K562 (cell line): ENCODE data around the gene ZNF433. TPM values are rescaled to one million over a fixed set of nuclear protein-coding genes. Genes with fewer than 3 reads are reported as not detected.

Experiments
- ATAC-seq: fragments of 200-7000 bp; cut with Tn5 transposase; 3 replicates; pipeline ENCODE4 v1.9.1; 2020; ENCODE audit warnings: moderate library complexity
- BruUV-seq: library from RNA; stranded (reverse); fragments of 400-500 nt; replicated peaks from 2 replicates; lab custom pipeline; 2021; lab: Mats Ljungman, UMichigan
- CTCF ChIA-PET: fragments of 300-600 bp; formaldehyde crosslinking; extraction: SDS; loops from one replicate; lab custom pipeline; 2021; ENCODE audit warnings: low intra/inter-chr PET ratio; lab: Yijun Ruan, JAX
- POLR2A ChIA-PET: fragments of 300-600, 350-650 bp; sonication (Branson Sonifier 250); formaldehyde crosslinking; extraction: SDS; loops from one replicate; lab custom pipeline; 2021; ENCODE audit warnings: antibody characterized with exemption, inconsistent platforms; lab: Yijun Ruan, JAX
- DNase-seq, 4 experiments: peaks; one replicate each; pipeline versions ENCODE4 v3.0.0 to v3.0.0-alpha.2; 2011 to 2018; ENCODE audit warnings: low spot score in 3 of 4, mixed read lengths in 3 of 4; ENCODE audit errors: extremely low read depth in 1 of 4
- FAIRE-seq: peaks from 2 replicates; lab custom pipeline; 2011; peaks lifted over from hg19 to GRCh38; lab: Jason Lieb, UNC
- H2AFZ ChIP-seq: 2 replicates; pipeline ENCODE4 v1.6.0; 2011; ENCODE audit warnings: low read depth, low read length, control low read depth, inconsistent platforms
- H3K27ac ChIP-seq: fragments of 200-600 bp; 3 replicates; pipeline ENCODE4 v1.8.0; 2011; ENCODE audit warnings: low read depth, mild to moderate bottlenecking, control low read depth, inconsistent platforms, low read length, moderate library complexity, mixed read lengths; ENCODE audit errors: extremely low read depth
- H3K27me3 ChIP-seq, 2 experiments: fragments of 300-600 bp in 1 of 2; 2 replicates in 1 of 2; 3 replicates in 1 of 2; pipeline versions ENCODE4 v1.6.0 to v1.8.0; 2011; ENCODE audit warnings: inconsistent platforms in 2 of 2, low read length in 2 of 2, mild to moderate bottlenecking in 1 of 2, mixed read lengths in 1 of 2, moderate library complexity in 1 of 2; ENCODE audit not compliant: control insufficient read depth in 2 of 2, insufficient read depth in 2 of 2
- H3K36me3 ChIP-seq: fragments of 300-600 bp; 3 replicates; pipeline ENCODE4 v1.8.0; 2011; ENCODE audit warnings: mild to moderate bottlenecking, low read length, inconsistent platforms; ENCODE audit not compliant: control insufficient read depth, insufficient read depth
- H3K4me1 ChIP-seq, 2 experiments: fragments of 200-600 bp in 1 of 2; replicated peaks in 1 of 2; 2 replicates in 1 of 2; 3 replicates in 1 of 2; pipeline versions ENCODE4 v1.5.1 to v1.8.0; 2011; ENCODE audit warnings: inconsistent platforms in 2 of 2, low read length in 2 of 2, mild to moderate bottlenecking in 1 of 2, mixed read lengths in 1 of 2, moderate library complexity in 1 of 2; ENCODE audit not compliant: control insufficient read depth in 2 of 2, insufficient read depth in 2 of 2
- H3K4me2 ChIP-seq: 2 replicates; pipeline ENCODE4 v1.6.1; 2011; ENCODE audit warnings: low read length, control low read depth, inconsistent platforms, mixed read lengths; ENCODE audit not compliant: insufficient read depth
- H3K4me3 ChIP-seq: fragments of 200-600 bp; sonication (generic), shearing (Covaris generic); 2 replicates; pipeline ENCODE4 v1.5.1; 2016; ENCODE audit warnings: control low read depth, inconsistent platforms
- H3K79me2 ChIP-seq: fragments of 200-600 bp; 3 replicates; pipeline ENCODE4 v1.8.0; 2011; ENCODE audit warnings: low read length, inconsistent platforms; ENCODE audit not compliant: control insufficient read depth, insufficient read depth
- H3K9ac ChIP-seq, 2 experiments: 2 replicates each; pipeline versions ENCODE4 v1.6.0 to v1.6.1; 2011; ENCODE audit warnings: low read depth in 2 of 2, low read length in 2 of 2, control low read depth in 1 of 2, inconsistent platforms in 1 of 2, mild to moderate bottlenecking in 1 of 2, mixed read lengths in 1 of 2; ENCODE audit not compliant: insufficient read depth in 1 of 2
- H3K9me1 ChIP-seq: one replicate; pipeline ENCODE4 v1.6.0; 2011; ENCODE audit warnings: inconsistent platforms, mild to moderate bottlenecking, low read length, moderate library complexity; ENCODE audit not compliant: control insufficient read depth, insufficient read depth
- H3K9me3 ChIP-seq: replicated peaks from 2 replicates; pipeline ENCODE4 v1.5.1; 2011; ENCODE audit warnings: low read depth, low read length, inconsistent platforms; ENCODE audit not compliant: control insufficient read depth, insufficient read depth
- H4K20me1 ChIP-seq: replicated peaks from 2 replicates; pipeline ENCODE4 v1.6.1; 2011; ENCODE audit warnings: low read length, inconsistent platforms, mixed read lengths; ENCODE audit not compliant: control insufficient read depth, insufficient read depth
- BRCA1 ChIP-seq, 2 experiments: fragments of 450-650 bp in 1 of 2; sonication (generic) in 1 of 2; formaldehyde crosslinking in 1 of 2; IDR thresholded peaks; 2 replicates each; pipeline versions ENCODE4 v1.5.0 to v1.6.1; 2017 to 2020; ENCODE audit warnings: mild to moderate bottlenecking in 1 of 2, missing genetic modification reagents in 1 of 2
- MTA1 ChIP-seq: fragments of 450-650 bp; IDR thresholded peaks from 2 replicates; pipeline ENCODE4 v1.6.1; 2017; ENCODE audit warnings: borderline replicate concordance
- ZNF75A ChIP-seq: fragments of 450-650 bp; formaldehyde crosslinking; IDR thresholded peaks from 2 replicates; pipeline ENCODE4 v1.4.0; 2020; ENCODE audit warnings: mild to moderate bottlenecking
- WGBS: fragments of 100-300 bp; shearing (Covaris generic); methylation state at CpG from one replicate; pipeline ENCODE4 v1.1.6; 2016; ENCODE audit warnings: low coverage, mixed read lengths; ENCODE audit not compliant: insufficient coverage; ENCODE audit errors: missing lambda C conversion rate; 5-methylcytosine and 5-hydroxymethylcytosine counted together
- in situ Hi-C: fragments of 300-500 bp; cut with MboI; formaldehyde crosslinking; loops from 4 replicates; pipeline ENCODE4 v1.15.0; 2018; ENCODE audit warnings: inconsistent platforms, mixed read lengths
- intact Hi-C: fragments of 100-400 bp; cut with micrococcal nuclease; formaldehyde crosslinking; loops from 2 replicates; pipeline ENCODE4 v1.14.2; 2022
- polyA plus RNA-seq, 8 experiments: library from polyadenylated mRNA; depleted of rRNA in 4 of 8; stranded (reverse) in 5 of 8; unstranded in 3 of 8; fragments of >200 nt; fragmentation: Nextera tagmentation in 2 of 8; fragmentation: Illumina TruSeq in 1 of 8; extraction: Ambion mirVana in 2 of 8; extraction: Trizol in 1 of 8; gene quantifications; 2 replicates each; pipeline versions ENCODE4 v1.2.1 to v1.2.3, GENCODE V29; 2011 to 2014; ENCODE audit warnings: inconsistent platforms in 1 of 8, missing spikeins in 1 of 8
- total RNA-seq, 7 experiments: library from RNA; depleted of rRNA in 6 of 7; stranded (reverse); fragments of >200 nt in 6 of 7; fragmentation: Illumina TruSeq in 2 of 7; extraction: Trizol in 2 of 7; gene quantifications; 2 replicates each; pipeline versions ENCODE4 v1.2.1 to v1.2.3, GENCODE V29; 2011 to 2021; ENCODE audit warnings: low replicate concordance in 1 of 7
- TF ChIP-seq, protein P1 (sequence below), 2 experiments: IDR thresholded peaks; 2 replicates each; pipeline ENCODE4 v1.6.1; 2012; ENCODE audit warnings: improper control_type of control experiment in 2 of 2, low read depth in 2 of 2, low read length in 2 of 2, borderline replicate concordance in 1 of 2

ZNF433 gene
- total and polyA plus RNA-seq, 9 of the 15 experiments (the other 6 are each of a cell fraction or from before 2014, with no cell fraction given): 2.0 to 4.1 (median 2.9) TPM

DNA sequence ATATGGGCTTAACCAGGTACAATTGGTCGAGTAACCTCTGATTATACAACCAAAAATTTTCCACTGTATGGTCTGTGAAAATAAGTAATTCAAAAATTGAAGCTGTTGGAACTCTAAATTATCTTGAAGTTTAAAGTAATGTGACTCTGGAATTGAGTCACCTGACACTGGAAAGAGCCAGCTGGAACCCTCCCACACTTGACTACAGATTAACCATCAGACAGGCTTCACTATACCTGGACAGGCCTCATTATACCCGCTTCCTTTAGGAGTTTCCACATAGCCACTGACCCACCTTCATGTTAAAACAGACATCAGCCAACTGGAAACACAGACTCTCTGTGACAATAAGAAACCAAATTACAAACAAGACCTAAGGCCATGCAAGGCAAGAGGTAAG, 1.3 kb downstream of the ZNF433 start:
- no peak overlapping the region for H2AFZ ChIP-seq
- BruUV-seq: no TSS peak
- peak overlapping the region; percentile 53; the same call in 1 of the 2 replicates for H3K4me3 ChIP-seq
- POLR2A ChIA-PET: no interaction called here
- H3K9me1 ChIP-seq: no peaks in the 10 kb centered on the region
- no peaks in the 10 kb centered on the region for H4K20me1 ChIP-seq
- peaks cover 9% of the 10 kb centered on the region; the same call in 2 of the 3 replicates for H3K79me2 ChIP-seq
- CTCF ChIA-PET: no interaction called here
- H3K4me2 ChIP-seq: peak overlapping the region; percentile 75
- no peaks in the 10 kb centered on the region for H3K36me3 ChIP-seq
- H3K27me3 ChIP-seq: no peaks in the 10 kb centered on the region
- no peak overlapping the region for H3K9ac ChIP-seq
- H3K4me1 ChIP-seq: peaks cover 0 to 8% of the 10 kb centered on the region in 2 experiments; a peak in 3 of 5 replicates
- in situ Hi-C loops: no loop called here
- H3K27ac ChIP-seq: no peak overlapping the region
- ATAC-seq (no peak), DNase-seq (no peak), FAIRE-seq (no peak)
- no peak for TF ChIP-seq MTA1
- TF ChIP-seq, protein P1, sequence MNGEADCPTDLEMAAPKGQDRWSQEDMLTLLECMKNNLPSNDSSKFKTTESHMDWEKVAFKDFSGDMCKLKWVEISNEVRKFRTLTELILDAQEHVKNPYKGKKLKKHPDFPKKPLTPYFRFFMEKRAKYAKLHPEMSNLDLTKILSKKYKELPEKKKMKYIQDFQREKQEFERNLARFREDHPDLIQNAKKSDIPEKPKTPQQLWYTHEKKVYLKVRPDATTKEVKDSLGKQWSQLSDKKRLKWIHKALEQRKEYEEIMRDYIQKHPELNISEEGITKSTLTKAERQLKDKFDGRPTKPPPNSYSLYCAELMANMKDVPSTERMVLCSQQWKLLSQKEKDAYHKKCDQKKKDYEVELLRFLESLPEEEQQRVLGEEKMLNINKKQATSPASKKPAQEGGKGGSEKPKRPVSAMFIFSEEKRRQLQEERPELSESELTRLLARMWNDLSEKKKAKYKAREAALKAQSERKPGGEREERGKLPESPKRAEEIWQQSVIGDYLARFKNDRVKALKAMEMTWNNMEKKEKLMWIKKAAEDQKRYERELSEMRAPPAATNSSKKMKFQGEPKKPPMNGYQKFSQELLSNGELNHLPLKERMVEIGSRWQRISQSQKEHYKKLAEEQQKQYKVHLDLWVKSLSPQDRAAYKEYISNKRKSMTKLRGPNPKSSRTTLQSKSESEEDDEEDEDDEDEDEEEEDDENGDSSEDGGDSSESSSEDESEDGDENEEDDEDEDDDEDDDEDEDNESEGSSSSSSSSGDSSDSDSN (IDR thresholded peaks at IDR 0.05; ENCODE audit: borderline replicate concordance in 1 of 2, low read depth in 2 of 2, low read length in 2 of 2): no peak
- TF ChIP-seq ZNF75A (CRISPR knock-in tag): no peak
- intact Hi-C loops: no loop called here
- H3K9me3 ChIP-seq: no peaks in the 10 kb centered on the region
- 8% methylated on average over 2 of the region's 2 CpGs for WGBS

DNA sequence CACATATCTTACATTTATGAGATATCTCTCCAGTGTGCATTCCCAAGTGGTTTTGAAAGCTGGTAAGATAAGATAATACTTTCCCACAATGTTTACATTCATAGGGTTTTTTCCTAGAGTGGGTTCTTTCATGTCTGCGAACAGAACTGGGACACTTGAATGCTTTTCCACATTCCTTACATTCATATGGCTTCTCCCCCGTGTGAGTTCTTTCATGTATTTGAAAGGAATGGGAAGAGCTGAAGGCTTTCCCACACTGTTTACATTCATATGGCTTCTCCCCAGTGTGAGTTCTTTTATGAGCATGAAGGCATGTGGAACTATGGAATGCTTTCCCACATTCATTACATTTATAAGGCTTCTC, 19.7 kb downstream of the ZNF433 start:
- POLR2A ChIA-PET: no interaction called here
- CTCF ChIA-PET: no interaction called here
- Histone ChIP-seq H4K20me1 (no peaks in the 10 kb centered on the region), H3K4me2 (no peak overlapping the region), H3K27me3 (no peaks in the 10 kb centered on the region), H3K27ac (no peak overlapping the region), H3K9me1 (no peaks in the 10 kb centered on the region), H3K9me3 (peaks cover 12% of the 10 kb centered on the region), H3K4me1 (no peaks in the 10 kb centered on the region), H2AFZ (no peak overlapping the region), H3K79me2 (no peaks in the 10 kb centered on the region), H3K4me3 (no peak overlapping the region), H3K36me3 (peaks cover 6% of the 10 kb centered on the region; the same call in 1 of the 3 replicates), H3K9ac (no peak overlapping the region)
- intact Hi-C loops (no loop called here), in situ Hi-C loops (no loop called here)
- WGBS: 40% methylated on average over 2 of the region's 2 CpGs
- ATAC-seq (no peak), FAIRE-seq (no peak), DNase-seq (no peak)
- TF ChIP-seq BRCA1 (IDR thresholded peaks at IDR 0.05) (no peak), BRCA1 (CRISPR knock-in tag; IDR thresholded peaks at IDR 0.05) (no peak), ZNF75A (CRISPR knock-in tag) (peak; percentile 82; the same call in 1 of the 2 replicates)
- BruUV-seq: no TSS peak
